Measurements from ENCODE around the gene STMN1. TPM values are rescaled to one million over a fixed set of nuclear protein-coding genes. Genes with fewer than 3 reads are reported as not detected.

The STMN1 gene
- total RNA-seq, 4 donors from 2014 or later, result 19.0 to 26.5 (median 24.0) TPM

DNA sequence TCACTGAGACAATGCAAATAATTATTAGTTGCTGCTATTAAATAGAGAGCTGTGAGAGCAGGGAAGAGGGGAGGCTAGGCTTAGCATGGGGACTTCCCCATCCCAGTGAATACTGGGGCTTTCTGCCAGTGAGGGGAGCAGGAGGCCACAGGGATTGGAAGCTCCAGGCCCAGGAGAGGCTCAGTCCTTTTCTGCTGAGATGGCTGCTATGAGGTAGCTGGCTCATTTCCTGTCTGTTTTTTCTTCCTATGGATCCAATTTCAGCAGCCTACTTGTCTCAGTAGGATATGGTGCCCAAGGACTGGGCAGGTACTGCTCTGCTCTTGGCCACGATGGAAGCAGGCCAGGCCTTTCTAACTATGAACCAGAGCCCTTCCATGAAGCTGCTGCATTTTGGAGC, 10.0 kb downstream of the STMN1 start:
- TF ChIP-seq POLR2A (IDR thresholded peaks at IDR 0.05), result no peak
- TF ChIP-seq, protein P1, sequence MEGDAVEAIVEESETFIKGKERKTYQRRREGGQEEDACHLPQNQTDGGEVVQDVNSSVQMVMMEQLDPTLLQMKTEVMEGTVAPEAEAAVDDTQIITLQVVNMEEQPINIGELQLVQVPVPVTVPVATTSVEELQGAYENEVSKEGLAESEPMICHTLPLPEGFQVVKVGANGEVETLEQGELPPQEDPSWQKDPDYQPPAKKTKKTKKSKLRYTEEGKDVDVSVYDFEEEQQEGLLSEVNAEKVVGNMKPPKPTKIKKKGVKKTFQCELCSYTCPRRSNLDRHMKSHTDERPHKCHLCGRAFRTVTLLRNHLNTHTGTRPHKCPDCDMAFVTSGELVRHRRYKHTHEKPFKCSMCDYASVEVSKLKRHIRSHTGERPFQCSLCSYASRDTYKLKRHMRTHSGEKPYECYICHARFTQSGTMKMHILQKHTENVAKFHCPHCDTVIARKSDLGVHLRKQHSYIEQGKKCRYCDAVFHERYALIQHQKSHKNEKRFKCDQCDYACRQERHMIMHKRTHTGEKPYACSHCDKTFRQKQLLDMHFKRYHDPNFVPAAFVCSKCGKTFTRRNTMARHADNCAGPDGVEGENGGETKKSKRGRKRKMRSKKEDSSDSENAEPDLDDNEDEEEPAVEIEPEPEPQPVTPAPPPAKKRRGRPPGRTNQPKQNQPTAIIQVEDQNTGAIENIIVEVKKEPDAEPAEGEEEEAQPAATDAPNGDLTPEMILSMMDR (IDR thresholded peaks at IDR 0.05), result no peak
- no peak overlapping the region for H3K4me3 ChIP-seq (ENCODE audit: low read depth, poor library complexity, severe bottlenecking)
- 36 to 70% methylated on average over 1 of the region's 1 CpG for WGBS, 2 donors
- intact Hi-C loops (cut with DNase I; ENCODE audit: low total_unique reads), result loop anchor here (5.0 kb wide), 1 partner anchor 101 kb away; the partner anchor contains the start of gene PAFAH2
- no peak for DNase-seq (ENCODE audit: low spot score in 2 of 2)

DNA sequence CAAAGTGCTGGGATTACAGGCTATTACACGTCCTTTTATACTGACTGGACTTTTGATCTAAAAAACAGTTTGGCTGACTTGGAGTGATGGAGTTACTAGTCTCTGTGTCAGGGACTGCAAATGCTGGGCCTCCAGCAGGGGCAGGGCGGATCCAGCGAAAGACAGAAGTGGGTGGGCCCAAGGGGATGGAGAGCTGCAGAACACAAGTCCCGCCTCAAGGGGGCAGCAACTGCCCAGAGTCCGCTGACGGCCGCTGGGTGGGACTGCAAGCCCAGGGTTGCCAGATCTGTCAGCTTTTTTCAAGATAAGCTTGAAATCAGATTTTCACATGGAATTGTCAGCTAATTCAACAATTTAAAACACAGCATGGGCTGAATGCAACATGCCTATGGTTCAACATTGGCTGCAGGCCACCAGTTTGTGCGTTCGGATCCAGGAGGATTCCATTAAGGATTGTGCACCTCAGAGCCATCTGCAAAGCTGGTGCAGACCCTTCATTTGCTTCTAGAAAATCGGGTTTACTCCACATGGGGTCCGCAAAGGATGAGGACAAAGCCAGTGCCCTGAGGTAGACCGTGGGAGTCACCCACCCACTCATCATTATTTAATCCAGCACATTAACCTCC, 10.7 kb downstream of the STMN1 start:
- DNase-seq (ENCODE audit: low spot score in 2 of 2), result peak; percentile 85 to 97
- TF ChIP-seq, protein P1 (IDR thresholded peaks at IDR 0.05), result peak in 2 of 3 donors; percentile 36 to 91
- TF ChIP-seq POLR2A (IDR thresholded peaks at IDR 0.05), result no peak
- H3K4me3 ChIP-seq (ENCODE audit: low read depth, poor library complexity, severe bottlenecking), result no peak overlapping the region
- intact Hi-C loops (cut with DNase I; ENCODE audit: low total_unique reads), result loop anchor here (5.0 kb wide), 1 partner anchor 102 kb away; the partner anchor contains the start of gene PAFAH2
- 11 to 16% methylated on average over 12 of the region's 12 CpGs for WGBS, 2 donors

DNA sequence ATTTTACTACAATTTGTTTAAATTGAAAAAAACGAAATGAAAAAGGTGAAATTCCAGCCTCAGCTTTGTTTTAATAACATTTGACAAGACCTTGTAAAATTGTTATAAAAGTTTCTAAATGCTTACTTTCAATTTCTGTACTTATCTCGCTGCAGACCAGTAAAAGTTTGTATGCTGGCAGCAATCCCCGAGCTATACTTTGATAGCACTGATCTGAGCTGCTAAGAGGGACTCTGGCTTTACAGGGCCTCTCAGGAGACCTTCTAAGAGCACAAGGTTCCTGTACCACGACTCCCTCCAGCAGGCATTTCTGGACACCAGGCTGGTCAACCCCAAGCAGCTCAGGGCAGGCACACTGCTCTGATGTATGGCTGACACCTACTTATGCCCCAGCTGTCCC, 13.1 kb downstream of the STMN1 start:
- TF ChIP-seq, protein P1 (IDR thresholded peaks at IDR 0.05), result no peak
- no peak for TF ChIP-seq POLR2A (IDR thresholded peaks at IDR 0.05)
- 82 to 83% methylated on average over 4 of the region's 4 CpGs for WGBS, 2 donors
- no peak for DNase-seq (ENCODE audit: low spot score in 2 of 2)
- intact Hi-C loops (cut with DNase I; ENCODE audit: low total_unique reads), result no loop called here
- H3K4me3 ChIP-seq (ENCODE audit: low read depth, poor library complexity, severe bottlenecking), result no peak overlapping the region

DNA sequence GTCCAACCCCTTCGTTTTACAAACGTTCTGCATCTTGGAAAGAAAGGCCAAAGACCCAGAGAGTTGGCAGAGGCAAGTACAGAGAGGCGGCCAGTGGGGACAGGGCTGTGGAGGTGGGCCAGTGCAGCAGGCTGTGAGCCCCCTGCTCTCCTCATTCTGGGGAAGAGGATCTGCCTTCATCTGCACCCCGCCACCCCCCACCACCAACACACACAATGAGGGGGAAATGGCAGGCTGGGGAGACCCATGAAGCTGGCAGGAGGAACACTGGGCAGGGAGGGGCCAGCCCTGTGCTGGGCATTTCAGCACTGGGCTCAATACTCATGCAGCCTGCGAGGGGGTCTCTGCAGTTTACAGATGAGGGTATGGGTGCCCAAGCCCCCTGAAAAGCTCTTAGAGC, 14.6 kb downstream of the STMN1 start:
- DNase-seq (ENCODE audit: low spot score in 2 of 2), result no peak
- TF ChIP-seq, protein P1 (IDR thresholded peaks at IDR 0.05), result no peak
- TF ChIP-seq POLR2A (IDR thresholded peaks at IDR 0.05), result no peak
- no peak overlapping the region for H3K4me3 ChIP-seq (ENCODE audit: low read depth, poor library complexity, severe bottlenecking)
- 90% methylated on average over 5 of the region's 5 CpGs for WGBS, 2 donors
- intact Hi-C loops (cut with DNase I; ENCODE audit: low total_unique reads), result no loop called here

DNA sequence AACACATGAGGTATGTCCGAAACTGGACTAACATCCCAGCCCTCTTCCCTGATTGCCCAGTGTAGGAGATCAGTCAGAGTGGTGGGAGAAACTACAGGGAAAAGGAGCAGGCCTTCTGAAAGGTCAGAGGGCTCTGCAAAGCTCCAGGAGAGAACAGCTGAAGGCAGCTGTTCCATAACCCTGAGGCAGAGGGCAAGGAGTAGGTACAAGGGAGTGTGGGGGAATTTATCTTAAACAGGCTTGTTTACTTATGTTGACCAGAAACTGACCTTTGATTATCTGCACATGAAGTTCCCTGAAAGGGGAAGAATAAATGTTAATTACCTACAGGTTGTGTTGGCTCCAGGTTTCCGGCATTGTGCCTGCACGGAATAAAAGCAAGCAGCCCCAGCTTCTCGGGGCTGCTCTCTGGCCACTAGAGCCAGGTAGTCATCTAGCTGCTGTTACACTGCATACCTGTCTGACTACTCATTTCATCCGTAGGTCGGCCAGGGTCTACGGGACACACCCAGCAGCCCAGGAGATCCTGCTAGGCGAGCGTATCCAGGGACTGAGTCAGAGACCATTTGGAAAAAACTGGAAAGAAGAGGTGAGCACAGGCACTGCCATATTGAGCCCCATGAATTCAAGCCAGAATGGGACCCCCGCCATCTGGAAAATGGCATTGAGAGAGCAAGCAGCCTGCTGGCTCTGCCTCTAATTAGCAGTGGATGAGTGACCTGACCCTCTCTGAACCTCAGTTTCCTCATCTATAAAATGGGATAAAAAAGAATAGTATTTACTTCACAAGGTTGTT, 15.8 kb downstream of the STMN1 start:
- 54 to 64% methylated on average over 10 of the region's 10 CpGs for WGBS, 2 donors
- TF ChIP-seq POLR2A (IDR thresholded peaks at IDR 0.05), result no peak
- TF ChIP-seq, protein P1 (IDR thresholded peaks at IDR 0.05), result no peak
- DNase-seq (ENCODE audit: low spot score in 2 of 2), result no peak
- intact Hi-C loops (cut with DNase I; ENCODE audit: low total_unique reads), result no loop called here
- no peak overlapping the region for H3K4me3 ChIP-seq (ENCODE audit: low read depth, poor library complexity, severe bottlenecking)

Measured in lower leg skin (tissue), 4 donors.